Measurements from ENCODE around the gene ARFGEF2.

DNA sequence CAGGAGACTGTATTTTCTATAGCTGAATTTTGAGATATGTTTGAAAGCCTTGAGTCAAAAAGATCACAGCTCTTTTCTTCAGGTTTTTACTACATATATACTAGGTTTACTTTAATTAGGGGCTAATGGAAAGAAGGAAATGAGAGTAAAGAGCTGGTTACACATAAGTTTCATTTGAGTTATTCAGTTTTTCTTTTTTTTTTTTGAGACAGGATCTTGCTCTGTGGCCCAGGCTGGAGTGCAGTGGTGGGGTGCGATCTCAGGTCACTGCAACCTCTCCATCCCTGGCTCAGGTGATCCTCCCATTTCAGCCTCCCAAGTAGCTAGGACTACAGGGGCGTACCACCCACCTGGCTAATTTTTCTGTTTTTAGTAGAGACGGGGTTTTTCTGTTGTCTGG is 4.8 kb downstream of the ARFGEF2 start:
- TF ChIP-seq, protein P1, sequence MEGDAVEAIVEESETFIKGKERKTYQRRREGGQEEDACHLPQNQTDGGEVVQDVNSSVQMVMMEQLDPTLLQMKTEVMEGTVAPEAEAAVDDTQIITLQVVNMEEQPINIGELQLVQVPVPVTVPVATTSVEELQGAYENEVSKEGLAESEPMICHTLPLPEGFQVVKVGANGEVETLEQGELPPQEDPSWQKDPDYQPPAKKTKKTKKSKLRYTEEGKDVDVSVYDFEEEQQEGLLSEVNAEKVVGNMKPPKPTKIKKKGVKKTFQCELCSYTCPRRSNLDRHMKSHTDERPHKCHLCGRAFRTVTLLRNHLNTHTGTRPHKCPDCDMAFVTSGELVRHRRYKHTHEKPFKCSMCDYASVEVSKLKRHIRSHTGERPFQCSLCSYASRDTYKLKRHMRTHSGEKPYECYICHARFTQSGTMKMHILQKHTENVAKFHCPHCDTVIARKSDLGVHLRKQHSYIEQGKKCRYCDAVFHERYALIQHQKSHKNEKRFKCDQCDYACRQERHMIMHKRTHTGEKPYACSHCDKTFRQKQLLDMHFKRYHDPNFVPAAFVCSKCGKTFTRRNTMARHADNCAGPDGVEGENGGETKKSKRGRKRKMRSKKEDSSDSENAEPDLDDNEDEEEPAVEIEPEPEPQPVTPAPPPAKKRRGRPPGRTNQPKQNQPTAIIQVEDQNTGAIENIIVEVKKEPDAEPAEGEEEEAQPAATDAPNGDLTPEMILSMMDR (IDR thresholded peaks at IDR 0.05), result no peak
- TF ChIP-seq JUN (CRISPR knock-in tag; IDR thresholded peaks at IDR 0.05) (no peak), NR2C2 (CRISPR knock-in tag; IDR thresholded peaks at IDR 0.05) (no peak), ZNF671 (CRISPR knock-in tag; IDR thresholded peaks at IDR 0.05) (no peak), IRF2 (CRISPR knock-in tag; IDR thresholded peaks at IDR 0.05; ENCODE audit: borderline replicate concordance, low read depth) (no peak), ZNF121 (CRISPR knock-in tag; IDR thresholded peaks at IDR 0.05) (no peak), ETV6 (CRISPR knock-in tag; IDR thresholded peaks at IDR 0.05) (no peak), GABPB1 (CRISPR knock-in tag; IDR thresholded peaks at IDR 0.05) (no peak), ELF4 (CRISPR knock-in tag; IDR thresholded peaks at IDR 0.05; ENCODE audit: low read depth) (no peak)
- TF ChIP-seq, protein P2, sequence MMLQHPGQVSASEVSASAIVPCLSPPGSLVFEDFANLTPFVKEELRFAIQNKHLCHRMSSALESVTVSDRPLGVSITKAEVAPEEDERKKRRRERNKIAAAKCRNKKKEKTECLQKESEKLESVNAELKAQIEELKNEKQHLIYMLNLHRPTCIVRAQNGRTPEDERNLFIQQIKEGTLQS (CRISPR knock-in tag; conservative IDR thresholded peaks at IDR 0.05), result no peak

Measured in WTC11 (cell line).